Breast epithelium (tissue), 4 donors: ENCODE results near the gene NEK4. TPM values are rescaled to one million over a fixed set of nuclear protein-coding genes. Genes with fewer than 3 reads are reported as not detected.

Experiments used
- DNase-seq, 2 donors: peaks; one replicate each; pipeline ENCODE4 v3.0.0-alpha.2; 2019; ENCODE audit warnings: low spot score in 2 of 2
- H3K27ac ChIP-seq, 2 donors: fragments of 200-600 bp; sonication (generic) in 1 of 2; one replicate each; pipeline ENCODE4 v1.5.1; 2016 to 2019; ENCODE audit warnings: mild to moderate bottlenecking in 1 of 2
- H3K27me3 ChIP-seq, 2 donors: fragments of 200-600 bp; sonication (generic) in 1 of 2; one replicate each; pipeline versions ENCODE4 v1.5.1 to v1.6.0; 2017 to 2019; ENCODE audit warnings: control low read depth in 1 of 2, mild to moderate bottlenecking in 1 of 2
- H3K36me3 ChIP-seq: fragments of 200-600 bp; one replicate; pipeline ENCODE4 v1.5.1; 2019
- H3K4me1 ChIP-seq, 2 donors: fragments of 200-600 bp; sonication (generic); one replicate each; pipeline ENCODE4 v1.5.1; 2016 to 2019; ENCODE audit warnings: control low read depth in 1 of 2
- H3K4me3 ChIP-seq, 3 donors: fragments of 200-600 bp; sonication (generic); 1 replicate in 2 of 3; 2 replicates in 1 of 3; pipeline ENCODE4 v1.5.1; 2016 to 2019; ENCODE audit warnings: mild to moderate bottlenecking in 3 of 3, moderate library complexity in 2 of 3
- H3K9me3 ChIP-seq, 2 donors: fragments of 200-600 bp; sonication (generic) in 1 of 2; one replicate each; pipeline ENCODE4 v1.5.1; 2016 to 2019; ENCODE audit warnings: control low read depth in 1 of 2
- CTCF ChIP-seq, 3 donors: fragments of 450-650 bp; IDR thresholded peaks; one replicate each; pipeline ENCODE4 v1.5.1; 2016 to 2017; ENCODE audit warnings: antibody characterized with exemption in 3 of 3, mild to moderate bottlenecking in 3 of 3, moderate library complexity in 3 of 3
- POLR2A ChIP-seq: fragments of 450-650 bp; IDR thresholded peaks from one replicate; pipeline ENCODE4 v1.6.1; 2016; ENCODE audit warnings: antibody characterized with exemption, mild to moderate bottlenecking, moderate library complexity
- POLR2AphosphoS5 ChIP-seq, 3 donors: sonication (generic); formaldehyde crosslinking; IDR thresholded peaks; one replicate each; pipeline ENCODE4 v1.6.1; 2017; ENCODE audit warnings: antibody characterized with exemption in 3 of 3
- intact Hi-C: fragments of 100-400 bp; cut with DNase I; formaldehyde crosslinking; loops from one replicate; pipeline ENCODE4 v1.15.1; 2023; ENCODE audit warnings: low total_unique reads
- total RNA-seq, 3 donors: library from RNA; depleted of rRNA; stranded (reverse); fragments of >200 nt; gene quantifications; one replicate each; pipeline ENCODE4 v1.1.0, GENCODE V29; 2016

The NEK4 gene
- total RNA-seq, 3 donors from 2014 or later: 16.5 to 32.4 (median 30.0) TPM

GRCh38 chr3:52790741-52791140 lies 20.0 kb upstream of the NEK4 start:
- TF ChIP-seq CTCF (IDR thresholded peaks at IDR 0.05): no peak
- no peak for TF ChIP-seq POLR2A
- TF ChIP-seq POLR2AphosphoS5 (IDR thresholded peaks at IDR 0.05): no peak
- Histone ChIP-seq H3K4me1 (no peaks in the 10 kb centered on the region), H3K4me3 (no peak overlapping the region), H3K9me3 (no peaks in the 10 kb centered on the region), H3K36me3 (no peaks in the 10 kb centered on the region), H3K27me3 (no peaks in the 10 kb centered on the region), H3K27ac (no peak overlapping the region)
- intact Hi-C loops: no loop called here
- no peak for DNase-seq

- H3K4me3 ChIP-seq: no peak overlapping the region
- no peaks in the 10 kb centered on the region for H3K36me3 ChIP-seq
- no peaks in the 10 kb centered on the region for H3K27me3 ChIP-seq
- H3K4me1 ChIP-seq: no peaks in the 10 kb centered on the region
- DNase-seq: no peak
- intact Hi-C loops: no loop called here
- no peaks in the 10 kb centered on the region for H3K9me3 ChIP-seq
- TF ChIP-seq CTCF (IDR thresholded peaks at IDR 0.05) (no peak), POLR2A (no peak), POLR2AphosphoS5 (IDR thresholded peaks at IDR 0.05) (no peak)
- H3K27ac ChIP-seq: no peak overlapping the region
Measured at GRCh38 chr3:52790337-52790736, 19.6 kb upstream of the NEK4 start.

- H3K27ac ChIP-seq: no peak overlapping the region
- TF ChIP-seq CTCF (IDR thresholded peaks at IDR 0.05) (no peak), POLR2AphosphoS5 (IDR thresholded peaks at IDR 0.05) (no peak), POLR2A (no peak)
- no peak overlapping the region for H3K4me3 ChIP-seq
- DNase-seq: no peak
- no peaks in the 10 kb centered on the region for H3K9me3 ChIP-seq
- no peaks in the 10 kb centered on the region for H3K4me1 ChIP-seq
- no peaks in the 10 kb centered on the region for H3K36me3 ChIP-seq
- no peaks in the 10 kb centered on the region for H3K27me3 ChIP-seq
- intact Hi-C loops: no loop called here
Measured at GRCh38 chr3:52789746-52790040, 19.0 kb upstream of the NEK4 start.

- intact Hi-C loops: no loop called here
- Histone ChIP-seq H3K9me3 (no peaks in the 10 kb centered on the region), H3K36me3 (no peaks in the 10 kb centered on the region), H3K27ac (no peak overlapping the region), H3K4me1 (no peaks in the 10 kb centered on the region), H3K27me3 (no peaks in the 10 kb centered on the region), H3K4me3 (no peak overlapping the region)
- DNase-seq: no peak
- TF ChIP-seq CTCF (IDR thresholded peaks at IDR 0.05): no peak
- no peak for TF ChIP-seq POLR2AphosphoS5 (IDR thresholded peaks at IDR 0.05)
- TF ChIP-seq POLR2A: no peak
Measured at GRCh38 chr3:52788890-52789745, 18.4 kb upstream of the NEK4 start.

GRCh38 chr3:52787672-52788625 lies 17.2 kb upstream of the NEK4 start:
- DNase-seq: no peak
- intact Hi-C loops: no loop called here
- Histone ChIP-seq H3K9me3 (no peaks in the 10 kb centered on the region), H3K36me3 (no peaks in the 10 kb centered on the region), H3K4me1 (no peaks in the 10 kb centered on the region), H3K27me3 (no peaks in the 10 kb centered on the region), H3K27ac (no peak overlapping the region), H3K4me3 (no peak overlapping the region)
- TF ChIP-seq POLR2AphosphoS5 (IDR thresholded peaks at IDR 0.05) (no peak), POLR2A (no peak), CTCF (IDR thresholded peaks at IDR 0.05) (no peak)
